Sigmoid colon (tissue), 7 donors: ENCODE results near the gene CRELD2. TPM values are rescaled to one million over a fixed set of nuclear protein-coding genes. Genes with fewer than 3 reads are reported as not detected.

Experiments used
- DNase-seq: peaks from one replicate; pipeline ENCODE4 v3.0.0-alpha.2; 2019
- H3K27ac ChIP-seq, 4 donors: fragments of 200-600 bp; sonication (generic); one replicate each; pipeline ENCODE4 v1.5.1; 2016 to 2019; ENCODE audit warnings: mild to moderate bottlenecking in 1 of 4
- H3K27me3 ChIP-seq, 3 donors: fragments of 200-600 bp; sonication (generic); one replicate each; pipeline ENCODE4 v1.5.1; 2019; ENCODE audit warnings: mild to moderate bottlenecking in 1 of 3
- H3K36me3 ChIP-seq, 4 donors: fragments of 200-600 bp; sonication (generic); one replicate each; pipeline ENCODE4 v1.5.1; 2016 to 2019
- H3K4me1 ChIP-seq, 4 donors: fragments of 200-600 bp; sonication (generic); one replicate each; pipeline ENCODE4 v1.5.1; 2017 to 2019
- H3K4me3 ChIP-seq, 4 donors: fragments of 200-600 bp; sonication (generic); one replicate each; pipeline ENCODE4 v1.5.1; 2017 to 2019; ENCODE audit warnings: mild to moderate bottlenecking in 2 of 4, moderate library complexity in 1 of 4
- H3K9me3 ChIP-seq, 4 donors: fragments of 200-600 bp in 3 of 4; sonication (generic) in 3 of 4; one replicate each; pipeline versions ENCODE4 v1.5.1 to v1.6.1; 2013 to 2019
- CTCF ChIP-seq, 4 experiments: fragments of 450-650 bp in 3 of 4; fragments of 200-600 bp in 1 of 4; IDR thresholded peaks; one replicate each; pipeline ENCODE4 v1.5.1; 2016 to 2019; ENCODE audit warnings: antibody characterized with exemption in 4 of 4, mild to moderate bottlenecking in 3 of 4, moderate library complexity in 2 of 4
- EP300 ChIP-seq, 4 donors: sonication (generic); formaldehyde crosslinking; IDR thresholded peaks; one replicate each; pipeline ENCODE4 v1.6.1; 2017; ENCODE audit warnings: antibody characterized with exemption in 4 of 4
- POLR2A ChIP-seq, 2 donors: fragments of 450-650 bp; IDR thresholded peaks; one replicate each; pipeline ENCODE4 v1.6.1; 2016; ENCODE audit warnings: antibody characterized with exemption in 2 of 2, mild to moderate bottlenecking in 2 of 2, moderate library complexity in 2 of 2
- POLR2AphosphoS5 ChIP-seq, 4 donors: sonication (generic); formaldehyde crosslinking; IDR thresholded peaks; one replicate each; pipeline ENCODE4 v1.6.1; 2017; ENCODE audit warnings: antibody characterized with exemption in 4 of 4
- WGBS, 2 donors: extraction: QIAGEN DNeasy Blood & Tissue Kit; methylation state at CpG; one replicate each; pipeline ENCODE4 v1.1.7; 2013; 5-methylcytosine and 5-hydroxymethylcytosine counted together
- intact Hi-C: fragments of 100-400 bp; cut with DNase I; formaldehyde crosslinking; loops from one replicate; pipeline ENCODE4 v1.15.1; 2023
- polyA plus RNA-seq, 3 donors: library from polyadenylated mRNA; stranded (reverse); fragments of 200-250 nt; gene quantifications; one replicate each; pipeline ENCODE4 v1.2.3, GENCODE V29; 2013
- total RNA-seq, 4 donors: library from RNA; depleted of rRNA; stranded (reverse); fragments of >200 nt; gene quantifications; one replicate each; pipeline ENCODE4 v1.1.0, GENCODE V29; 2016
- donor health status: healthy with polysubstance abuse.
- donor health status: Bipolar disorder and iron deficiency.
- donor health status: healthy.

The CRELD2 gene
- total and polyA plus RNA-seq, 7 donors, result 9.2 to 97.7 (median 20.2) TPM

- Histone ChIP-seq H3K27ac (peak overlapping the region; percentile 82 to 96 (median 90)), H3K36me3 (peaks cover 11 to 24% (median 16%) of the 10 kb centered on the region in 4 donors), H3K9me3 (no peaks in the 10 kb centered on the region), H3K4me1 (peaks cover 2 to 75% (median 71%) of the 10 kb centered on the region in 4 donors), H3K27me3 (no peaks in the 10 kb centered on the region), H3K4me3 (peak overlapping the region in 3 of 4 donors; percentile 3 to 22 (median 19))
- intact Hi-C loops, result loop anchor here (10.0 kb wide), 1 partner anchor 218 kb away; the partner anchor contains the start of gene TRABD
- 48 to 65% methylated on average over 36 of the region's 36 CpGs for WGBS, 2 donors
- DNase-seq, result peak; percentile 83
- TF ChIP-seq EP300 (IDR thresholded peaks at IDR 0.05) (no peak), POLR2AphosphoS5 (IDR thresholded peaks at IDR 0.05) (peak in 3 of 4 donors; percentile 27 to 48 (median 40))
Measured at GRCh38 chr22:49966774-49967705, 48.6 kb downstream of the CRELD2 start.

DNA sequence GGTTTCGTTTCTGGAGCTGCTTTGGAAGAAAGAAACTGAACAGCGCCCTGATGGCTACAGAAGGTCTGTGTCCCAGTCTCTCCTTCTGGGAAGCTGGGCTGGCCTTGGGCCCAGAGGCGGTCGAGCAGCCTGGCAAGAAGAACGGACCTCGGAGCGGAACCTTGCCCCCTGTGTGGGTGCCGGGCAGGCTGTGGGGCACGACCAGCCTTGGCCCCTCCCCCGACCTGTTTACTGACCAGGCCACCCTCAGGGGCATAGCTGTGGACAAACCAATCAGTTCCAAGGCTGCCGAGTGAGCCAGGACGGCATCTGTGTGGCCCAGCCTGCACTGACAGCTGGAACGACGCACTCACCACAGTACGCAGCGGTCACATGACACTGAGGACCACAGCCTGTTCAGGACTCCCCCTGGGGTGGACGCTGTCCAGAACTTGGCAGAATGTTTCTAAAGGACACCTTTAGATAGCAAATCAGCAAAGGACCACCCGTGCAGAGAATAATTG, 49.3 kb downstream of the CRELD2 start:
- Histone ChIP-seq H3K9me3 (no peaks in the 10 kb centered on the region), H3K4me1 (peaks cover 2 to 74% (median 71%) of the 10 kb centered on the region in 4 donors), H3K27ac (peak overlapping the region; percentile 82 to 96 (median 90)), H3K27me3 (no peaks in the 10 kb centered on the region), H3K4me3 (peak overlapping the region in 2 of 4 donors; percentile 19 to 22), H3K36me3 (peaks cover 9 to 22% (median 14%) of the 10 kb centered on the region in 4 donors)
- peak; percentile 83 for DNase-seq
- TF ChIP-seq CTCF (IDR thresholded peaks at IDR 0.05) (no peak), POLR2AphosphoS5 (IDR thresholded peaks at IDR 0.05) (peak in 2 of 4 donors; percentile 22 to 30)
- WGBS, 2 donors, result 63 to 64% methylated on average over 18 of the region's 18 CpGs
- intact Hi-C loops, result loop anchor here (10.0 kb wide), 1 partner anchor 217 kb away; the partner anchor contains the start of gene TRABD

GRCh38 chr22:49968313-49968830, 49.9 kb downstream of the CRELD2 start:
- 90 to 94% methylated on average over 11 of the region's 11 CpGs for WGBS, 2 donors
- Histone ChIP-seq H3K36me3 (peaks cover 3 to 16% (median 8%) of the 10 kb centered on the region in 4 donors), H3K4me3 (no peak overlapping the region), H3K9me3 (no peaks in the 10 kb centered on the region), H3K27ac (peak overlapping the region; percentile 82 to 96 (median 90)), H3K27me3 (no peaks in the 10 kb centered on the region), H3K4me1 (peaks cover 2 to 68% (median 65%) of the 10 kb centered on the region in 4 donors)
- no peak for DNase-seq
- intact Hi-C loops, result loop anchor here (10.0 kb wide), 1 partner anchor 216 kb away; the partner anchor contains the start of gene TRABD
- TF ChIP-seq POLR2A (IDR thresholded peaks at IDR 0.05) (no peak), CTCF (IDR thresholded peaks at IDR 0.05) (no peak), EP300 (IDR thresholded peaks at IDR 0.05) (no peak), POLR2AphosphoS5 (IDR thresholded peaks at IDR 0.05) (no peak)

GRCh38 chr22:49968831-49969661, 50.6 kb downstream of the CRELD2 start:
- Histone ChIP-seq H3K4me3 (no peak overlapping the region), H3K9me3 (no peaks in the 10 kb centered on the region), H3K36me3 (peaks cover 0 to 9% (median 3%) of the 10 kb centered on the region in 4 donors), H3K27me3 (no peaks in the 10 kb centered on the region), H3K27ac (peak overlapping the region; percentile 76 to 95 (median 86)), H3K4me1 (peaks cover 2 to 61% (median 58%) of the 10 kb centered on the region in 4 donors)
- intact Hi-C loops, result loop anchor here (10.0 kb wide), 1 partner anchor 216 kb away; the partner anchor contains the start of gene TRABD
- peak; percentile 71 for DNase-seq
- WGBS, 2 donors, result 94 to 97% methylated on average over 16 of the region's 16 CpGs
- TF ChIP-seq EP300 (IDR thresholded peaks at IDR 0.05) (no peak), POLR2A (IDR thresholded peaks at IDR 0.05) (no peak), POLR2AphosphoS5 (IDR thresholded peaks at IDR 0.05) (no peak), CTCF (IDR thresholded peaks at IDR 0.05) (no peak)
